Measurements from ENCODE around the gene AADACL2.

DNA sequence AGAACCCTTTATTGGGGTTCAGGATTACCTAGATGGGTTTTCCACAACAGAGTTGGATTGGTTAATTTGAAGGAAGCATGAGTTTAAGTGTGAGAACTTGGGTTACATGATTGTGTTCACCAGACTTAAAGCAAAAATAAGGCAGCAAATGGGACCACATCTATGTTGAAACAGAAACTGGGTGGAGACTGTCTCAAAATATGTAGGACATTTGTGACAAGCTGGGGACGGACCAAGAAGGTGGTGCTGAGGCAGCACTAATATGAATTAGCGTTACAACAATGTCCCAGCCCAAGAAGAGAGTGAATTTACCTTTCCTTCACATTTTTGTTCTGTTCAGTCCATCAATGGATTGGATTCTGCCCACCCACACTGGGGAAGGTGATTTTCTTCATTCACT is 866 bp upstream of the AADACL2 start:
- TF ChIP-seq POLR2A (IDR thresholded peaks at IDR 0.05; ENCODE audit: low read length), result no peak
- no peak for TF ChIP-seq GATA1 (IDR thresholded peaks at IDR 0.05; ENCODE audit: low read depth, low read length)

Data from erythroblast (primary cell).